ENCODE data around the gene ZNF558.

Gene ZNF558

GRCh38 chr19:8832132-8833021 is at the start of gene ZNF558, which contains the start of gene MBD3L1:
TSS of gene ZNF558 (minus strand) at chr19:8832304. CDS start at chr19:8822659, 9,645 bp downstream.
TSS of gene MBD3L1 (plus strand) at chr19:8832377. CDS start at chr19:8842679, 10,302 bp downstream.
- peak; percentile 98 for DNase-seq

- DNase-seq = no peak
Observed at GRCh38 chr19:8881512-8881911, 49.4 kb upstream of the ZNF558 start.

- no peak for DNase-seq
Observed at GRCh38 chr19:8880868-8881488, 48.9 kb upstream of the ZNF558 start.

DNA sequence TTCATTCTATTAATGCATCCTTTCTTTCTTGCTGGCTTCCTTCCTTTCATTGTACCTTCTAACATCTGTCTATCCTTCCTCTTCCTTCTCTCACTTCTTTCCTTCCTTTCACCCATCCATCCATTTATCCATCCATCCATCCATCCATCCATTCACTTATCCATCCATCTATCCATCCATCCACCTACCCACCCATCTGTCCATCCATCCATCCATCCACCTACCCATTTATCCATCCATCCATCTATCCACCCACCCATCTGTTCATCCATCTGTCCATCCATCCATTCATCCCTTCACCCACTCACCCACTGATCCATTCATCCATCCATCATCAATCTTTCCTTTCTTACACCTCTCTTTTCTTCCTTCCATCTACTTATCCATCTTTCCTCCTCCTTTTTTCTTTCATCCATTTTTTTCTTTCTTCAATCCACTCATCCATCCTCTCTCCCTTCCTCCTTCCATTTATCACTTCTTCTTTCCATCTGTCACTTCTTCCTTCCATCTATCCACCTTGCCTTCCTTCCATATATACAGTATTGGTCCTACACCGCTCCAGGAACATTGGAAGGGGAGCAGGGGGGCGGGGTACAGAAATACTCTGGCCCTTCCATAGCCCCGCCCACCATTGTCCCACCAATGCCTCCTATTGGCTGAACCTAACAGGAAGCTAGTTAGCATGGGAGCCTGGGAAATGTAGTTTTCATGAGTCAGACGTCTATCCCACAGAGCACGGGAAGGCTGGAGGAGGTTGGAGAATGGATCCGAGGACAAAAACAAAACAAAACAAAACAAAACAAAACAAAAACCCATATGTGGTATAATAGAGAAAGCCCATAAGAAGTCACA is 46.0 kb upstream of the ZNF558 start:
- DNase-seq = no peak

GRCh38 chr19:8866344-8866743 is 34.2 kb upstream of the ZNF558 start:
- no peak for DNase-seq

DNA sequence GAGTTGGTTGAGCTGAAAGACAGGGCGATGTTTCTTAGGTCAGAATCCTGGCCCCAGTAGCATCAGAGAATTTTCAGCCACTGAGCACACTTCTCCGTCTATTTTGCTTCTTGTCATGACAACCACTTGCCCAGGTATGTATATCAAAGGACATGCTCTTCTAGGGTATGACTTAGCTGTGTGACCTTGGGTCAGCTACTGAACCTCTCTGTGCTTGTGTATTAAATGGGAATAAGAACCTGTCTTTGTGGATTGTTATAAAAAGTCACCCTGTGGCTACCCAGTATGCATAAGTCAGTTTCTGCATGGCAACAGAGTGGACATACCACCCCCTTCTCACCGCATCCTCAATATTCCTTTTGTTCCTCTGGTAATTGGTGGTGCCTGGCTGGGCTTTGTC is 26.2 kb upstream of the ZNF558 start:
- DNase-seq = no peak

DNA sequence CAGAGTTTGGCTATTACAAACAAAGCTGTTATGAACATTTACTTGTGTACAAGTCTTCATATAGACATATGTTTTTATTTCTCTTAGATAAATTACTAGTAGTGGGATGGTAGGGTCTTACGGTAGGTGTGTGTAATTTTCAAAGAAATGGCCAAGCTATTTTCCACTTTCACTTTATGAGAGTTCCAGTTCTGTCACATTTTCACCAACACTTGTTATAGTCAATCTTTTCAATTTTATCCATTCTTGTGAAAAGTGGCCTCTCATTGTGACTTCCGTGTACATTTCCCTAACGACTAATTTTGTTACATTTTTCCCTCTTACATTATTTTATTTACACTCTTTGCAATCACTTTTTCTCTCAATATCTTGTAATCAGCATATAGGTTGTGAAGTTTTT is 18.4 kb upstream of the ZNF558 start:
- DNase-seq = no peak

DNA sequence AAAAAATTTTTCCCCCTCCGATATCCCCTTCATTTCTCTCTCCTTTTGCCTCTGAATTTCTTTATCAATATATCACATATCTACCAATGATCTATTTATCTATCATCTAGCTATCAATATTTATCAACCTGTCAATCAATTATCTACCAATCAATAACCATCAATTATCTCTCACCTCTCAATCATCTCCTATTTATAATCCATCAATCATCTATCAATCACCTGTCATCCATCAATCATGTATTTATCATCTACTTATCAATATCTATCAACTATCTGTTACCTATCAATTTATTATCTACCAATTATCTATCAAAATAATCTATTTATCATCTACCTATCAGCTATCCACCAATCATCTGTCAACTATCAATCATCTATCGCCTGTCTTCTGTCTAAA is 17.1 kb upstream of the ZNF558 start:
- DNase-seq = no peak

DNA sequence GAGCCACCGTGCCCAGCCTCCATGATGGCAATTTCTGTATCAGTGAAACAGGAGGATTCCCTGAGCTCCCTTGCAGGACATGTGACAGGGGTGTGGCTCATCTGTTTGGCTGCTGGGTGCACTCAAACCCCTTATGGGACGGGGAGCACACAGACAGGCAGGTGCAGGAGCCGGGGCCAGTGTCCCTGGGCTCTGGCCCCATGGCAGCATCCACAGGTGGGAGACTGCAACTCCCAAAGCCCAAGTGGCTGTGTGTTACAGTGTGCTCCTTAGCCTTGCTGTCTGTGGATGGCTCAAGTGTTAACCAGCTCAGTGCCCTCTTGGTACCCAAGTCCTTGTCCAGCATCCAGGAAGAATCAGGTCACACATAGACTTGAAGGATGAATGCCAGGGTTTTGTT is 14.7 kb upstream of the ZNF558 start:
- no peak for DNase-seq

GRCh38 chr19:8840708-8841107 is 8.6 kb upstream of the ZNF558 start:
- DNase-seq = no peak

DNA sequence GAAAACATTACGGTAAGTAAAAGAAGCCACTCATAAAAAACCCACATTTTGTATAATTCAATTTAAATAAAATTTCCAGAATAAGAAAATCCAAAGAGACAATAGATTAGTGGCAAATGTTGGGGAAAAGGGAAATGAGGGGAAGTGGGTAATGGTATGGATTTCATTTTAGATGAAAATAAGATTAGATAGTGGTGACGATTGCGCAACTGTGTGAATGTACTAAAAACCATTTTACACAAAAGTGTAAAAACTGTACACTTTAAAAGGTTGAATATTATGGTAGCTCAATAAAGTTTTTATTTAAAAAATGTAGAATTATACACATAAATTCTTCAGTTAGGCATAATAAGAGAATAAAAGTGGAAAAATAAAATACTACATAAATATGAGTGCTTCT is 3.8 kb upstream of the ZNF558 start:
- DNase-seq = no peak

DNA sequence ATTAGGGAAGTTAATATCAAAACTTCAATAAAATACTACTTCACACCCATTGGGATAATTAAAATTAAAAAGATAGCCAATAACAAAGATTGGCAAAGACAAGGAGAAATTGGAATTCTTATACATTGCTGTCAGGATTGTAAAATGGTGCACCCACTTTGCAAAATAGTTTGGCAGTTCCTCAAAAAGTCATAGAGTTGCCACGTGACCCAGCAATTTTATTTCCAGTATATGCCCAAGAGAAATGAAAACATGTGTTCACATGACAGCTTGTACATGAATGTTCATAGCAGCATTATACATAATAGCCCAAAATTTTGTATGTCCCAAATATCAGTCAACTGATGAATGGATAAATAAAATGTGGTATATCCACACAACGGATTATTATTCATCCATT is 3.3 kb upstream of the ZNF558 start:
- DNase-seq = no peak

DNA sequence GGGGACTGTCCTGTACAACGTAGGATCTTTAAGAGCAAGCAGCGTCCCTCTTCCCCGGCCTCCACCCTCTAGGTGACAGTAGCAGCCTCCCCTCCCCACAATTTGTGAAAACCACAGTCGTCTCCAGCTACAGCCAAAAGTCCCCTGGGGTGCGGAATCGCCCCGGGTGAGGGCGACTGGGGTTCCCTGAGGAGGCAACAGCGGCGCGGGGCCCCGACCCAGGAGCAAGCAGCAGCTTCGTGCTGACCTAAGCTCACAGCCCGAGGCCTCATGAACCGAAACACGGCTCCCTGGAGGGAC is 322 bp downstream of the ZNF558 start:
- DNase-seq = no peak

DNA sequence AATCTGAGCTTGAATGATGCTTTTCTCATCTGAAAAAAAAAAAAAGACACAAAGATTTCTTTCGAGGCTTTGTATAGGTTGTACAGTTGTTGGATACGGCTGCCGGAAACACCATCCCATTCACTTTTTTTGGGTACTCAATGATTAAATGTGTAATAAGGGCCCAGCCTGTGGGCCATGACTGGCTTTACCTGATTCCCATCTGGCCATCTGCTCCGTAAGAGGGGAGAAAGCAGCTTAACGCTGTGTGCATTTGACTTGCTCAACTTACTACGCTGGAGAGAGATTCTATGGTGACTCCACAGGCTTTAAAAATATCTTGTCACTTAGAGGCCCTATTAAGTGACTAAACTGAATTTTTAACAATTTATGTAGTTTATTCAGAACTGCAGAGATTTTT is 731 bp downstream of the ZNF558 start:
- no peak for DNase-seq

- no peak for DNase-seq
Observed at GRCh38 chr19:8827277-8827676, 4.8 kb downstream of the ZNF558 start.

- no peak for DNase-seq
Observed at GRCh38 chr19:8826371-8826770, 5.7 kb downstream of the ZNF558 start.

DNA sequence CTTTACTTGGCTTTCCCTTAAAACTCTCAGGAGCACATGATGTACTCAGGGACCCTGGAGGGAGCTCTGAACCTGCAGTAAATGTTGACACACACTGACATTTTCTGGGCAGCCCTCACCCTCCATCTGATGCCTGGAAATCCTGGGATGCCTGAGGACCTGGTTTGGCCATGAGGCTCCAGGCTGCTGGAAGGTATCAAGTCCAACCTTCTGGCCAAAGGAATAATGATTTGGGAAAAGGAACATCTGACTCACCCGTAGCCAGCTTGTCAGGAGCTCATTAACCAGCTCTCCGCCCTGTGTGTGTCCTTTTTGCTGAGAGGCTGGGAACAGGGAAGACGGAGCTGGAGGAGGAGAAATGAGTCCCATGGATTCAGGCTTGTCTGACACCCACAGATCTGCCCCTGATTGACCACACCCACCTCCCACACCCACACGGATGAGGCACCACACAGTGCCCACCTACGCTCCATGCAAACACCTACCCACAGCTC is 10.3 kb downstream of the ZNF558 start:
- DNase-seq = no peak

GRCh38 chr19:8820234-8820633 is 11.9 kb downstream of the ZNF558 start:
- DNase-seq = no peak

DNA sequence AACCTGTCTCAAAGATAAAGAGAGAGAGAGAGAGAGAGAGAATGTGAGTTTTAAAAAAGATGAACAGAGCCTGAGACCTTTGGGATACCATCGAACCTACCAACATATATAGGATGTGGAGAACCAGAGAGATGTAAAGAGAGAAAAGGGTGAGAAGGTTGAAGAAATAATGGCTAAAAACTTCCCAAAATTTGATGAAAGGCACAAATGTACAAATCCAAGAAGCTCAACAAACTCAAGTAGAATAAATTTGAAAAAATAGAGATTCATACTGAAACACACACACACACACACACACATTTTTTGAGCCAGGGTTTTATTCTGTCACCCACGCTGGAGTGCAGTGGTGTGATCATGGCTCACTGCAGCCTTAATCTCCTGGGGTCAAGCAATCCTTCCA is 16.3 kb downstream of the ZNF558 start:
- DNase-seq = no peak

- no peak for DNase-seq
Observed at GRCh38 chr19:8814176-8814575, 17.9 kb downstream of the ZNF558 start.

- no peak for DNase-seq
Observed at GRCh38 chr19:8811315-8812172, 20.6 kb downstream of the ZNF558 start.

DNA sequence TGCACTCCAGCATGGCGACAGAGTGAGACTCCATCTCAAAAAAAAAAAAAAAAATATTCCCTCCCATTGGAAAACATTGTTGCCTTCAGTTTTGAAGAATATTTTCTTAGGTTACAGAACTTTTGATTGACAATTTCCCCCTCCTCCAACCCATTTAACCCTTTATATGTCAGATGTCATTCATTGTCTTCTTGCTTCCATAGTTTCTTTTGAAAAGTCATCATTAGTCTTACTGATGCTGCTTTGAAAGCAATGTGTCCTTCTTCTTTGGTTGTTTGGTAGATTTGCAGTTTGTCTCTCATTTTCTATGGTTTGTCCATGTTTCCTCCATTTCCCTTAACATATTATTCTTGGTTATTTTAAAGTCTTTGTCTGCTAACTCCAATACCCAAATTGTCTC is 25.4 kb downstream of the ZNF558 start:
- DNase-seq = no peak
